ENCODE data around the gene TAF4B.
"Not testable (repeated sequence)": the region's sequence is repeated elsewhere in the genome, so short reads cannot be mapped to it uniquely, and the experiment has no call there.

The TAF4B gene

GRCh38 chr18:26307161-26307773 lies 81.0 kb downstream of the TAF4B start:
- no peak for DNase-seq

GRCh38 chr18:26309281-26309680 lies 83.0 kb downstream of the TAF4B start:
- DNase-seq, result no peak

- DNase-seq, result no peak
Observed at GRCh38 chr18:26312199-26312598, 86.0 kb downstream of the TAF4B start.

GRCh38 chr18:26317398-26317797 lies 91.2 kb downstream of the TAF4B start:
- no peak for DNase-seq

GRCh38 chr18:26320686-26321085 lies 94.4 kb downstream of the TAF4B start:
- DNase-seq, result no peak

- no peak for DNase-seq
Observed at GRCh38 chr18:26322890-26323653, 96.8 kb downstream of the TAF4B start.

DNA sequence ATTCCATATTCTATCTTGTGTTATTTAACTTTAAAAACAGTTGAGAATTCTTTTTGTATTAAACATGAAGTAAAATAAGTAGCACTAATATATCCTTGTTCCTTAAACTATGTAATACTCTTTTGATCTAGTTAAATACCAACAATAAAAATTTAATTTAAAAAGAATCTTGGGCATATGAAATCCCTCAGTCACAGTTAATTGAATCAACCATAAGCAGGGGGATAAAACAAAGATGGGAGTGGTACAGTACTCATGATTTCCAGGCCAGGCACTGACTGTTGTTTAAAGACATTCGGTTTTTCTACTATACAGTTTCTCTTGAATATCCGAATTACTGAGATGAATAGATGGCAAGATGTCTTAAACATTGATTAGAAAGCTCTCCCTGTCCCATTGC lies 99.5 kb downstream of the TAF4B start:
- DNase-seq, result no peak

DNA sequence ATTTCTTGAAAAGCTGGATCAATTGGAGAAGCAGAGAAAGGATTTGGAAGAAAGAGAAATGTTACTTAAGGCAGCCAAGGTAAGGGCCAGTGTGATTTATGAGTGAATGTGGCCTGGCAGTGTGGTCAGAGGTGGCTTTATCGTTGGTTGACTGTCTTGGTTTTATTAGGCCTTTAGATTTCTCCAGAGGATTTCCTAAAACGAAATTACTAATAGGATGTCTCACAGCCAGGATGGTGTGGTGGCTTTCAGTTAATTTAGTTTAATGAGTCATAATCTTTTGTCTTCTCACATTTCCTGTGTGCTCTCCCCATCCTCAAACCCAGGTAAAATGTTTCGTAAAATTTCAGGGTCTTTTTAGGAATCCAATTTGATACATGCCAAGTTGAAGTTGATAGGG lies 100.8 kb downstream of the TAF4B start:
- no peak for DNase-seq

DNA sequence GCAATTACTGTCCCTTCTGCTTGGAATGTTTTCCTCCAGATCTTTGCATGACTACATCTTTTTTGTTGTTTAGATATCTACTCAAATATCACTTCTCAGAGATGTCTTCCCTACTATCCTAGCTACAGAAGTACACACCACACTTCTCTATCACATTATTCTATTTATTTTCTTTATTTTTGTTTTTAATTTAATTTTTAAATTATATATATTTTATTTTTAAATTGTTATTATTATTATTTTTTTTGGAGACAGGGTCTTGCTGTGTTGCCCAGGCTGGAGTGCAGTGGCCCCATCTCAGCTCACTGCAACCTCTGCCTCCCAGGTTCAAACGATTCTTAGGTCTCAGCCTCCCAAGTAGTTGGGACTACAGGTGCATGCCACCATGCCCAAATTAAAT lies 106.7 kb downstream of the TAF4B start:
- DNase-seq, result no peak

DNA sequence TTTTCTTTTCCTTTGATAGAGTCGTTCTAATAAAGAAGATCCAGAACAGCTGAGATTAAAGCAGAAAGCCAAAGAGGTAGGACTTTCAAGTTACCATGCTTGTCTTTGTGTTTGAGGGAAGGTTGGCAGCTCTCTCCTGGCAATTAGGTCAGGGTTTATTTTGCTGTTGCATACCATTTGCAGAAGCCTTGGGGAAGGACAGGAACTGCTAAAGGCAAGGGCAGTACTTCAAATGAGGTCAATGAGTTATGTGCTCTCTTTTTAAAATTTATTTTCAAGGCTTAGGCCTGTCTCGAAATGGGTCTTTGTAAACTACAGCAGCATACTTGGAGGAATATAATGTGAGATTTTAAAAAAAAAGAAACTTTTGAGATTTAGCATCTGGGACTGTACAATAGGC lies 108.9 kb downstream of the TAF4B start:
- DNase-seq, result no peak

- no peak for DNase-seq
Observed at GRCh38 chr18:26335571-26336487, 109.6 kb downstream of the TAF4B start.

DNA sequence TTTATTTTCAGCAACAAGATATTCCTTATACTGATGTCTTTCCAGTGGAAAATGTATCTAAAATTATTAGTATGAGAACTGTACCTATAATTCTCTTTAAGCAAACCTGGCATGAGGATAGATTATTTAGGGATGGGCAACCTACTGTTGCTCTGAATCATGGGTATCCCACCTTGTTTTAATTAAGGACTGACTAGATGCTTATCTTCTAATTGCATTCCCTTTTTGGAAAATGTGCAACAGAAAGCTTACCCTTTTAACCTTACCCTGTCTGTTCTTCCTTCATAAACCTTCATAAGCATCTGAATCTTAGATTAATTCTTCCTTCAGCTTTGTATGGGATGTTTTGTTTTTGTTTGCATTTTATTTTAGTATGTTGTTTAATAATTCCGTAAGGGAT lies 110.3 kb downstream of the TAF4B start:
- DNase-seq, result no peak

- DNase-seq, result no peak
Observed at GRCh38 chr18:26342646-26343045, 116.4 kb downstream of the TAF4B start.

- no peak for DNase-seq
Observed at GRCh38 chr18:26350961-26351360, 124.7 kb downstream of the TAF4B start.

DNA sequence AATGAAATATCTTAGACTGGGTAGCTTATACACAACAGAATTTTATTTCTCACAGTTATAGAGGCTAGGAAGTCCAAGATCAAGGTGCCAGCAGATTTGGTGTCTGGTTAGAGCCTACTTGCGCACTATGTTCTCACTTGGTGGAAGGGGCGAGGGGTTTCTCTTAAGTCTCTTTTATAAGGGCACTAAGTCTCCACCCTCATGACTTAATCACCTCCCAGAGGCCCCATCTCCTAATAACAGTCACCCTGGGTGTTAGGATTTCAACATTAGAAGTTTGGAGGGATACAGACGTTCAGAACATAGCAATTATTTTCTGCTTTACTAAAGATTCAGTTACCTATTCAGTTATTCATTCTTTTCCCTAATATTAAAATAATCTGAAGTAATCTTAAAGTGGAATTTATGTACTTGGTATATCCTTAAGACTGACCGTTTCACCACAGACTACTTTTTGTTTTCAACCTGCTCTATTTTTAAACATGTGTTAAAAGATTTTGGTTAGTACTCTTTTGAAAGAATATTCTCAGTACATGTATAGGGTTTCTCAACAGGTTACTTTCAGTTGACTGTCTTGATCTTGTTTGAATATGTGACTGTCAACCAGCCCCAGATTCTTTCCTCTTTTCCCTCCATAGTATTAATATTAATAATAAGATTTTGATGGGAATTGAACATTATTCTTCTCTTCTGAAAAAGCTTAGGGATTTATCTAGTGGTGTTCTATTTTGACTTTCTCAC lies 130.0 kb downstream of the TAF4B start:
- no peak for DNase-seq

DNA sequence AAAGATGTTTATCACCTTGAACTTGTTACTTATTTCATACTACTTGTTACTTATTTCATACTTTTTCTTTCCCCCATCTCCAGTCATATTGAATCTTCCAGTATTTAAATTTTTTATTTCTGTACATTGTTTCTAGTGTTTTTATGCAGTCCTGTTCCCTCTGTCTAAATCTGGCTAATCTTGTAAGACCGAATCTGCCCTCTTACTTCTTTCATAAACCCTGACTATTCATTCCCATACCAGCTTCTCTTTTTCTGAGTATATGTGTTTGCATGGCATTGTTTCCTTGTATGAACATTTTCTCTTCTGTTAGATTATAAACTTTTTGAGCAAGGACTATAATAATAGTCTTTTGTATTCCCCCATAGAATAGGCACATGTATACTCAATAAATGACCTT lies 131.7 kb downstream of the TAF4B start:
- DNase-seq, result no peak

GRCh38 chr18:26362021-26362420 lies 135.8 kb downstream of the TAF4B start:
- no peak for DNase-seq

DNA sequence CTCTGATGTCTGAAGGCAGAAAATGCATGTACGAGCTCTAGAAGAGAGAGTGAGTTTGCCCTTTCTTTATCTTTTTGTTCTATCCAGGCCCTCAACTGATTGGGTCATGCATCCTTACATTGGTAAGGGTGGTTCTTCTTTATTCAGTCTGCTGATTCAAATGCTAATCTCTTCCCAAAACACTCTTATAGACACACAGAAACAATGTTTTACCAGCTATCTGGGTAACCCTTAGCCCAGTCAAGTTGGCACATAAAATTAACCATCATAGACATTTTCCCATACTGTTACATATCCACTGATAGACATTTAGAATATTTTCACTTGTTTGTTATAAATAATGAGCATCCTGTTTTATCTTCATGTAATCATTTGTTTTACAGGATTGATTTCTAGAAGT lies 141.2 kb downstream of the TAF4B start:
- no peak for DNase-seq

GRCh38 chr18:26370037-26370436 lies 143.8 kb downstream of the TAF4B start:
- no peak for DNase-seq

- DNase-seq, result no peak
Observed at GRCh38 chr18:26376105-26376504, 149.9 kb downstream of the TAF4B start.

- no peak for DNase-seq
Observed at GRCh38 chr18:26378701-26379100, 152.5 kb downstream of the TAF4B start.

DNA sequence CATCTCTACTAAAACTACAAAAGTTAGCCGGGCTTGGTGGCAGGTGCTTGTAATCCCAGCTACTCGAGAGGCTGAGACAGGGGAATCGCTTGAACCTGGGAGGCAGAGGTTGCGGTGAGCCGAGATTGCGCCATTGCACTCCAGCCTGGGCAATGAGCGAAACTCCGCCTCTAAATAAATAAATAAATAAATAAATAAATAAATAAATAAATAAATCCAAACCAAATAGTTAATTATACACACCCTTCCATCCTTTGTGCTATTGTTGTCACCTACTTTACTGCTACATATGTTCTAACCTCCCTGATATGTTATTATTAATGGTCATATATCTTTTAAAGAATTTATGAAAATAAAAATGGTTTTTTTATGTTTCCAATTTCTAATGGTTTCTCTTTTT lies 155.3 kb downstream of the TAF4B start:
- not testable (repeated sequence) for DNase-seq
